NCI-H2227 treated with DMSO at 0.1 percent for 48 hours (cell line): ENCODE data around the gene SPACA9.

Source experiments
- DNase-seq: peaks from one replicate; lab custom pipeline; 2025; lab: John Stamatoyannopoulos, UW

The SPACA9 gene

GRCh38 chr9:132894862-132895835, 16.5 kb downstream of the SPACA9 start:
- DNase-seq = no peak

- no peak for DNase-seq
These were observed 17.6 kb downstream of the SPACA9 start for GRCh38 chr9:132896264-132896663.

GRCh38 chr9:132896906-132897305, 18.2 kb downstream of the SPACA9 start:
- no peak for DNase-seq

- no peak for DNase-seq
These were observed 19.4 kb downstream of the SPACA9 start for GRCh38 chr9:132898051-132898450.

GRCh38 chr9:132901858-132902831, 23.4 kb downstream of the SPACA9 start:
- peak; percentile 43 for DNase-seq

GRCh38 chr9:132903574-132904492, 25.1 kb downstream of the SPACA9 start:
- DNase-seq = no peak

- DNase-seq = no peak
These were observed 27.0 kb downstream of the SPACA9 start for GRCh38 chr9:132905726-132906125.

- no peak for DNase-seq
These were observed 29.9 kb downstream of the SPACA9 start for GRCh38 chr9:132908635-132909034.

- DNase-seq = no peak
These were observed 30.6 kb downstream of the SPACA9 start for GRCh38 chr9:132909311-132909710.

- DNase-seq = no peak
These were observed 31.7 kb downstream of the SPACA9 start for GRCh38 chr9:132910376-132910775.

GRCh38 chr9:132912131-132912530, 33.4 kb downstream of the SPACA9 start:
- no peak for DNase-seq

GRCh38 chr9:132914924-132915323, 36.2 kb downstream of the SPACA9 start:
- DNase-seq = no peak

GRCh38 chr9:132919614-132920268, 41.0 kb downstream of the SPACA9 start:
- DNase-seq = no peak

GRCh38 chr9:132923346-132923902, 44.7 kb downstream of the SPACA9 start:
- DNase-seq = no peak

- no peak for DNase-seq
These were observed 49.0 kb downstream of the SPACA9 start for GRCh38 chr9:132927704-132928103.

GRCh38 chr9:132931178-132931735, 52.6 kb downstream of the SPACA9 start:
- no peak for DNase-seq

- no peak for DNase-seq
These were observed 56.3 kb downstream of the SPACA9 start for GRCh38 chr9:132935026-132935425.

GRCh38 chr9:132937463-132937901, 58.8 kb downstream of the SPACA9 start:
- no peak for DNase-seq

- no peak for DNase-seq
These were observed 60.5 kb downstream of the SPACA9 start for GRCh38 chr9:132939169-132939568.
